Suprapubic skin (tissue), 4 donors: ENCODE data around the gene MADCAM1. TPM values are rescaled to one million over a fixed set of nuclear protein-coding genes. Genes with fewer than 3 reads are reported as not detected.

ENCODE experiments used
- DNase-seq, 2 donors: peaks; one replicate each; pipeline ENCODE4 v3.0.0-alpha.2; 2019; ENCODE audit warnings: low spot score in 2 of 2
- H3K27ac ChIP-seq: fragments of 200-600 bp; sonication (generic); one replicate; pipeline ENCODE4 v1.5.1; 2019
- H3K27me3 ChIP-seq: fragments of 200-600 bp; sonication (generic); one replicate; pipeline ENCODE4 v1.5.1; 2019
- H3K36me3 ChIP-seq: fragments of 200-600 bp; sonication (generic); one replicate; pipeline ENCODE4 v1.5.1; 2019
- H3K4me1 ChIP-seq: fragments of 200-600 bp; sonication (generic); one replicate; pipeline ENCODE4 v1.5.1; 2019
- H3K4me3 ChIP-seq: fragments of 200-600 bp; sonication (generic); one replicate; pipeline ENCODE4 v1.5.1; 2019; ENCODE audit warnings: mild to moderate bottlenecking
- H3K9me3 ChIP-seq: fragments of 200-600 bp; sonication (generic); one replicate; pipeline ENCODE4 v1.5.1; 2019
- CTCF ChIP-seq, 2 donors: fragments of 200-600 bp in 1 of 2; fragments of 450-650 bp in 1 of 2; sonication (generic) in 1 of 2; IDR thresholded peaks; one replicate each; pipeline ENCODE4 v1.5.1; 2016 to 2019; ENCODE audit warnings: antibody characterized with exemption in 2 of 2, mild to moderate bottlenecking in 1 of 2, moderate library complexity in 1 of 2
- EP300 ChIP-seq: sonication (generic); formaldehyde crosslinking; IDR thresholded peaks from one replicate; pipeline ENCODE4 v1.6.1; 2017; ENCODE audit warnings: antibody characterized with exemption
- POLR2A ChIP-seq, 2 donors: fragments of 450-650 bp; IDR thresholded peaks; one replicate each; pipeline ENCODE4 v1.6.1; 2017; ENCODE audit warnings: antibody characterized with exemption in 2 of 2, mild to moderate bottlenecking in 2 of 2, moderate library complexity in 2 of 2
- POLR2AphosphoS5 ChIP-seq, 3 donors: sonication (generic); formaldehyde crosslinking; IDR thresholded peaks; one replicate each; pipeline ENCODE4 v1.6.1; 2017; ENCODE audit warnings: antibody characterized with exemption in 3 of 3
- WGBS: methylation state at CpG from one replicate; pipeline ENCODE4 v1.1.5; 2018; 5-methylcytosine and 5-hydroxymethylcytosine counted together
- total RNA-seq, 4 donors: library from RNA; depleted of rRNA; stranded (reverse); fragments of >200 nt; gene quantifications; one replicate each; pipeline ENCODE4 v1.1.0, GENCODE V29; 2016

The MADCAM1 gene
- total RNA-seq, 4 donors from 2014 or later, result 0.64 TPM; not detected in 3

- peaks cover 43% of the 10 kb centered on the region for H3K36me3 ChIP-seq
- TF ChIP-seq CTCF (IDR thresholded peaks at IDR 0.05), result no peak
- TF ChIP-seq EP300, result no peak
- no peak for TF ChIP-seq POLR2AphosphoS5 (IDR thresholded peaks at IDR 0.05)
- TF ChIP-seq POLR2A (IDR thresholded peaks at IDR 0.05), result no peak
- H3K27me3 ChIP-seq, result no peaks in the 10 kb centered on the region
- no CpG with 5 or more reads among the region's 16 CpGs for WGBS
- no peaks in the 10 kb centered on the region for H3K9me3 ChIP-seq
- H3K27ac ChIP-seq, result no peak overlapping the region
- DNase-seq, result no peak
- H3K4me3 ChIP-seq, result no peak overlapping the region
- H3K4me1 ChIP-seq, result peaks cover 32% of the 10 kb centered on the region
Observed at GRCh38 chr19:535017-535835, 38.9 kb downstream of the MADCAM1 start.

- WGBS, result 92% methylated on average over 38 of the region's 55 CpGs
- no peak for TF ChIP-seq POLR2AphosphoS5 (IDR thresholded peaks at IDR 0.05)
- TF ChIP-seq POLR2A (IDR thresholded peaks at IDR 0.05), result no peak
- TF ChIP-seq EP300, result no peak
- no peak for TF ChIP-seq CTCF (IDR thresholded peaks at IDR 0.05)
- no peaks in the 10 kb centered on the region for H3K9me3 ChIP-seq
- H3K4me3 ChIP-seq, result no peak overlapping the region
- H3K4me1 ChIP-seq, result peaks cover 26% of the 10 kb centered on the region
- H3K27ac ChIP-seq, result no peak overlapping the region
- DNase-seq, result no peak
- H3K27me3 ChIP-seq, result no peaks in the 10 kb centered on the region
- H3K36me3 ChIP-seq, result peaks cover 48% of the 10 kb centered on the region
Observed at GRCh38 chr19:536031-536880, 40.0 kb downstream of the MADCAM1 start.

- DNase-seq, result no peak
- no peak overlapping the region for H3K27ac ChIP-seq
- peaks cover 26% of the 10 kb centered on the region for H3K4me1 ChIP-seq
- peaks cover 55% of the 10 kb centered on the region for H3K36me3 ChIP-seq
- no peaks in the 10 kb centered on the region for H3K27me3 ChIP-seq
- TF ChIP-seq CTCF (IDR thresholded peaks at IDR 0.05) (no peak), EP300 (no peak), POLR2A (IDR thresholded peaks at IDR 0.05) (no peak), POLR2AphosphoS5 (IDR thresholded peaks at IDR 0.05) (no peak)
- WGBS, result 84% methylated on average over 8 of the region's 26 CpGs
- H3K4me3 ChIP-seq, result no peak overlapping the region
- H3K9me3 ChIP-seq, result no peaks in the 10 kb centered on the region
Observed at GRCh38 chr19:536881-537404, 40.7 kb downstream of the MADCAM1 start.

- no peaks in the 10 kb centered on the region for H3K9me3 ChIP-seq
- no peaks in the 10 kb centered on the region for H3K27me3 ChIP-seq
- no peak overlapping the region for H3K4me3 ChIP-seq
- H3K4me1 ChIP-seq, result peaks cover 10% of the 10 kb centered on the region
- TF ChIP-seq POLR2AphosphoS5 (IDR thresholded peaks at IDR 0.05) (no peak), EP300 (no peak), CTCF (IDR thresholded peaks at IDR 0.05) (no peak), POLR2A (IDR thresholded peaks at IDR 0.05) (no peak)
- peaks cover 60% of the 10 kb centered on the region for H3K36me3 ChIP-seq
- H3K27ac ChIP-seq, result no peak overlapping the region
- DNase-seq, result no peak
- 86% methylated on average over 33 of the region's 40 CpGs for WGBS
Observed at GRCh38 chr19:538641-539428, 42.5 kb downstream of the MADCAM1 start.
